ENCODE data around the gene UBE2Z. TPM values are rescaled to one million over a fixed set of nuclear protein-coding genes. Genes with fewer than 3 reads are reported as not detected.
"Not testable (repeated sequence)": the region's sequence is repeated elsewhere in the genome, so short reads cannot be mapped to it uniquely, and the experiment has no call there.

Gene UBE2Z
- polyA plus RNA-seq (2012; ENCODE audit: low read depth, missing spikeins) = 60.4 TPM

DNA sequence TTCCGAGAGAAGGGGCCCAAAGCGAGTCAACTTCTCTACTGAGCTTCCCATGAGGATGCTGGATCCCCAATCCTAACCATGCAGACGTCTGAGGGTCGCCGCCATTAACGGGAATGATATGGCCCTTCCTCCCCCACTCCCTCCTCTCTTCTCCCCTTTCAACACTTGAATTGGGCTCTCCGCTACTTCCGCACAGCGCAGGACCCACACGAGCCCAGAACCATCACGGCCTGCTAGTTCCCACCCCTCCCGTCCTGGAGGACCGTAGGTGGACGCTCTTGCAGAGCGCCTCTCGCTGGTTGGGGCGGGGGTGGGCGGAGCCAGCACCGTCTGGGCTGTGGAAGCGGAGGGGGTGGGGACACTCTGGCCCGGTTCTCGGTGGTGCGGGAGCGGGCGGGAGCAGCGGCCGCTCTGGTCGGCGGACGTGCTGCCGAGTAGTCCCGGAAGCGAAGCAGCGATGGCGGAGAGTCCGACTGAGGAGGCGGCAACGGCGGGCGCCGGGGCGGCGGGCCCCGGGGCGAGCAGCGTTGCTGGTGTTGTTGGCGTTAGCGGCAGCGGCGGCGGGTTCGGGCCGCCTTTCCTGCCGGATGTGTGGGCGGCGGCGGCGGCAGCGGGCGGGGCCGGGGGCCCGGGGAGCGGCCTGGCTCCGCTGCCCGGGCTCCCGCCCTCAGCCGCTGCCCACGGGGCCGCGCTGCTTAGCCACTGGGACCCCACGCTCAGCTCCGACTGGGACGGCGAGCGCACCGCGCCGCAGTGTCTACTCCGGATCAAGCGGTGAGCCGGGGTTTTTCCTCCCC is at the start of gene UBE2Z:
TSS of gene UBE2Z (plus strand) at position 361 of the 797 bp plus-strand sequence. CDS start at position 458, 97 bp downstream.
- TF ChIP-seq TAF1 (IDR thresholded peaks at IDR 0.05; ENCODE audit: low read depth, low read length) = peak; percentile 82
- peak; percentile 64 for TF ChIP-seq POU2F2 (IDR thresholded peaks at IDR 0.05; ENCODE audit: low read depth, low read length)
- peak; percentile 90 for TF ChIP-seq POLR2A (IDR thresholded peaks at IDR 0.05; ENCODE audit: low read depth, low read length)
- TF ChIP-seq PAX5 (IDR thresholded peaks at IDR 0.05; ENCODE audit: insufficient read depth, low read length, severe bottlenecking) = peak; percentile 1
- peak; percentile 95 for TF ChIP-seq POLR2AphosphoS5 (IDR thresholded peaks at IDR 0.05; ENCODE audit: low read depth, low read length)
- TF ChIP-seq SPI1 (IDR thresholded peaks at IDR 0.05; ENCODE audit: low read depth, low read length) = peak; percentile 59
- peak; percentile 99 for FAIRE-seq
- peak; percentile 93 for DNase-seq (ENCODE audit: insufficient read length, low spot score)

DNA sequence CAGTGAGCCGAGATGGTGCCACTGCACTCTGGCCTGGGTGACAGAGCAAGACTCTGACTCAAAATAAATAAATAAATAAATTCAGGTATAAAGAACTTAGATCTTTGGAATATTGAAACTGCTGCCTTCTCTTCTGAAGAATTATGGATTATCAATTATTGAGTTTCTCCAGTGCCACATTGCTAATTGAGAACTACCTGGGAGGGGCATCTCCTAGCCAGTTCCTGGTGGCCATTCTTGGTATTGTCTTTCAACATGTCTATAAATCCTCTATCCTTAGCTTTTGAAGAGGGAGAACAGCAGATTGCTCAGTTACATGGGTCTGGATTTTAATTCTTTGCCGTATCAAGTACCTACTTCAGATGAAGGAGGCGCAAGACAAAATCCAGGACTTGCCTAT is 48.2 kb upstream of the UBE2Z start:
- no peak for TF ChIP-seq POLR2A (IDR thresholded peaks at IDR 0.05; ENCODE audit: low read depth, low read length)
- TF ChIP-seq POU2F2 (IDR thresholded peaks at IDR 0.05; ENCODE audit: low read depth, low read length) = no peak
- no peak for TF ChIP-seq POLR2AphosphoS5 (IDR thresholded peaks at IDR 0.05; ENCODE audit: low read depth, low read length)
- no peak for TF ChIP-seq PAX5 (IDR thresholded peaks at IDR 0.05; ENCODE audit: insufficient read depth, low read length, severe bottlenecking)
- no peak for TF ChIP-seq TAF1 (IDR thresholded peaks at IDR 0.05; ENCODE audit: low read depth, low read length)
- no peak for TF ChIP-seq SPI1 (IDR thresholded peaks at IDR 0.05; ENCODE audit: low read depth, low read length)
- DNase-seq (ENCODE audit: insufficient read length, low spot score) (no peak), FAIRE-seq (no peak)

DNA sequence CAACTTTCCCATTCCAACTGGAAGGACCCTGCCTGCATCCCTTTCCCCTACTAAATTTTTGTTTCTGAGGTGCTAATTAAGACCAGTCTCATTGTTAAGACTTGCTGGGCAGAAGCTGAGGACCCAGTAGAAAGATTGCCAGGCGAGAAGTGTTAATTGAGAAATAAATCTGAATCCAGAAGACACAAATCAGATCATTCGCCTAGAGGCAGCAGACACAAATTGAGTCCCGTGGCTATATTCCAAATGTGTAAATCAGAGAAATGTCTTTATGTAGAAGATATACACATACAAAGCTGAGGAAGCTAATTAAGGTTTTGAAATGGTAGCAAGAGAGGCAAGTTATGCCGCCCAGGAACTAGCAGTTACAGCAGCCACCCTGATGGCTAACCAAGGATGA is 47.8 kb upstream of the UBE2Z start:
- DNase-seq (ENCODE audit: insufficient read length, low spot score) (no peak), FAIRE-seq (no peak)
- TF ChIP-seq POU2F2 (IDR thresholded peaks at IDR 0.05; ENCODE audit: low read depth, low read length) (no peak), PAX5 (IDR thresholded peaks at IDR 0.05; ENCODE audit: insufficient read depth, low read length, severe bottlenecking) (no peak), POLR2A (IDR thresholded peaks at IDR 0.05; ENCODE audit: low read depth, low read length) (no peak), SPI1 (IDR thresholded peaks at IDR 0.05; ENCODE audit: low read depth, low read length) (no peak), TAF1 (IDR thresholded peaks at IDR 0.05; ENCODE audit: low read depth, low read length) (no peak)

DNA sequence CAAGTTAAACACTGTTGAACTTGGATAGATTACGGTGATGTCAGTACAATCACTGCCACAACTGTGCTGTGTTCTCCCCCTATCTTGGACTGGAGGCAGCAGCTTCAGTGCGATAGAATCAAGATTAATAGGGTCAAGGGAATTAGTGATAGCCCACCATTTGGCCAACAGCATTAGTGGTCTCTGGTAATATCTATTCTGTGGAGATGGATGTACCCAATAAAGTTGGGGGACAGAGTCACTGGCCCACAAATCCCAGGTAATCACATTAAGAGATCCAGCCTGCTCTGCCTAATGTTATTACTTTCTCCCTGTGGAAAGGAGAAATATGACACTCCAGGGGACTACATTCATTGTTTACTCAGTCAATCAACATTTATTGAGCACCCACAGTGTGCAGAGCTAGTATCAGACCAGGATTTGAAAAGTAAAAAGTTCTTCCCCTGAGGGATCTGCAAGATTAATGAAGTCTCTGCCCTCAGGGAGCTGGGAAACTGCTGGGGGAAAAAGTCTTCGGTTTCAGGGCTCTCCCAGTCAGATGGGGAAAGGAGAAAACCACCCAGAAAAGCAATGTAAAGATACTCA is 39.2 kb upstream of the UBE2Z start:
- TF ChIP-seq TAF1 (IDR thresholded peaks at IDR 0.05; ENCODE audit: low read depth, low read length) = no peak
- no peak for TF ChIP-seq POLR2A (IDR thresholded peaks at IDR 0.05; ENCODE audit: low read depth, low read length)
- no peak for TF ChIP-seq PAX5 (IDR thresholded peaks at IDR 0.05; ENCODE audit: insufficient read depth, low read length, severe bottlenecking)
- no peak for TF ChIP-seq SPI1 (IDR thresholded peaks at IDR 0.05; ENCODE audit: low read depth, low read length)
- no peak for TF ChIP-seq POLR2AphosphoS5 (IDR thresholded peaks at IDR 0.05; ENCODE audit: low read depth, low read length)
- no peak for DNase-seq (ENCODE audit: insufficient read length, low spot score)
- no peak for FAIRE-seq

DNA sequence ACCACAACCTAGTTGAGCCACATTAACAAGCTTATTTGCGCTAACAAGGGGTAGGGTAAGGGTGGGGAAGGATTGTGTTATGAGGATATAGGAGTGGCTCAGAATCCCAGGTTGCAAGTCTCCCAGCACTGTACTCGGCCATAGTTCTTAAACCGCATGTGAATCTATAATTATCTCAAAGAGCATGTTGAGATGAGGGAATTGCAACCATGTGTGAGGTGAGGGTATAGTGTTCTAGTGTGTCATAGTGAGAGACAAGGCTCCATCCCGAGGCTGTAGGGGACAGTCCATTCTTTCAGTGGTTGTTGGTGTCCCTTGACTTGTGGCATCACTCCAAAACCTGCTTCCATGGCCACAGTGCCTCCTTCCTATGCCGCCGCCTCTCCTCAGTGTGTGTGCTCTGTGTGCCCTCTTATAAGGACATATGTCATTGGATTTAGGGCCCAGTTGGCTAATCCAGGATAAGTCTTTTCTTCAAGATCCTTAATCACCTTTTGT is 38.3 kb upstream of the UBE2Z start:
- no peak for DNase-seq (ENCODE audit: insufficient read length, low spot score)
- TF ChIP-seq POU2F2 (IDR thresholded peaks at IDR 0.05; ENCODE audit: low read depth, low read length) = no peak
- TF ChIP-seq PAX5 (IDR thresholded peaks at IDR 0.05; ENCODE audit: insufficient read depth, low read length, severe bottlenecking) = no peak
- no peak for TF ChIP-seq SPI1 (IDR thresholded peaks at IDR 0.05; ENCODE audit: low read depth, low read length)
- TF ChIP-seq POLR2A (IDR thresholded peaks at IDR 0.05; ENCODE audit: low read depth, low read length) = no peak
- no peak for TF ChIP-seq POLR2AphosphoS5 (IDR thresholded peaks at IDR 0.05; ENCODE audit: low read depth, low read length)
- TF ChIP-seq TAF1 (IDR thresholded peaks at IDR 0.05; ENCODE audit: low read depth, low read length) = no peak
- no peak for FAIRE-seq

DNA sequence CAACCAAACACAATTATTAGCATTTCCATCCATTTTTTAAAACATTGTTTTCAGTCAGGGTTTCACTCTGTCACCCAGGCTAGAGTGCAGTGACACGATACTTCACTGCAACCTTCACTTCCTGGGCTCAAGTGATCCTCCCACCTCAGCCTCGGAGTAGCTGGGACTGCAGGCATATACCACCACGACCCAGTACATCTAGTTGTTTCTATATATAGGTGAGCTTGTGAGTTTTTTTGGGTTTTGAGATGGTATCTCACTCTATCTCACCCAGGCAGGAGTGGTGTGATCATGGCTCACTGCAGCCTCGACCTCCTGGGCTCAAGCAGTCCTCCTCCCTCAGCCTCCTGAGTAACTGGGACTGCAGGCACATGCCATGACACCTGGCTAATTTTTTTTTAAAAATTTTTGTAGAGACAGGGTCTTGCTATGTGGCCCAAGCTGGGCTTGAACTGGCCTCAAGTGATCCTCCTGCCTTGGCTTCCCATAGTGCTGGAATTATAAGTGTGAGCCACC is 37.1 kb upstream of the UBE2Z start:
- peak; percentile 23 for FAIRE-seq
- no peak for TF ChIP-seq SPI1 (IDR thresholded peaks at IDR 0.05; ENCODE audit: low read depth, low read length)
- TF ChIP-seq POLR2AphosphoS5 (IDR thresholded peaks at IDR 0.05; ENCODE audit: low read depth, low read length) = no peak
- TF ChIP-seq POU2F2 (IDR thresholded peaks at IDR 0.05; ENCODE audit: low read depth, low read length) = no peak
- no peak for TF ChIP-seq PAX5 (IDR thresholded peaks at IDR 0.05; ENCODE audit: insufficient read depth, low read length, severe bottlenecking)
- TF ChIP-seq TAF1 (IDR thresholded peaks at IDR 0.05; ENCODE audit: low read depth, low read length) = no peak
- no peak for TF ChIP-seq POLR2A (IDR thresholded peaks at IDR 0.05; ENCODE audit: low read depth, low read length)

DNA sequence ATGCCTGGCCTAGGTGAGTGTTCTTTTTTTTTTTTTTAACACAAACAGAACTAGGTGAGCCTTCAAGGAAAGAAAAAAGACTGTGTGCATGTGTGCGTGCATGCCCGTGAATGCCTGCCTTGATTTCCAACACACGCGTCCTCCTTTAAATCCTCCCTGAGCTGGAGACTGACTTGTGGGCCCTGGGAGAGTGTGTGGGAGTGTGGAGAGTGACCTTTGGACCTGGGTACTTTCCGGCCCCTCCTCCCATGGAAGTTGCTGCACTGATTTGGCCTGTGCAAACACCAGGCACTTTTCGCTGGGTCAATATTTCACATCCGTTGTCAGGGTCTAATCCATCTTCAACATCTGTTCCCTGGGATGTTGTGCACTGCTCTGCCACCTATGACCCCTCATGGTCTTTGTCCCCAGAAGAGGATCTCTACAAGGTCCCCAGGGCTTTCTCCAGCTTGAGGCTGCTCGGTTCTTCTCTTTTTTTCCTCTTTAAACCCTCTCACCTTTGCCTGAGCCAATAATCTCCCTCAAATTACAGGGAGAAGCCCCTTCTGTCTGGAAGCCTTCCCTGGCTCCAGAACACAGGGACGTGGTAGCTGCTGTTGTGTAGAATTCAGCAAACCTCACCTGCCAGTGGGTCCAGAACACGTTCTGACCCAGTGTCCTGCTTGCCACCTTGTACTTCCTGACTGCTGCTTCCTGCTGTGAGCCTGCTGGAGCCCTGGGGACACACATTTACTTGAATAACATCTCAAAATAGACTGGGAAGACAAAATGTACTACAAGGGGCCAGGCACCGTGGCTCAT is 36.5 kb upstream of the UBE2Z start:
- FAIRE-seq (peak; percentile 51), DNase-seq (ENCODE audit: insufficient read length, low spot score) (no peak)

More for the DNA sequence above, 37.1 kb upstream of the UBE2Z start:
- no peak for DNase-seq (ENCODE audit: insufficient read length, low spot score)

DNA sequence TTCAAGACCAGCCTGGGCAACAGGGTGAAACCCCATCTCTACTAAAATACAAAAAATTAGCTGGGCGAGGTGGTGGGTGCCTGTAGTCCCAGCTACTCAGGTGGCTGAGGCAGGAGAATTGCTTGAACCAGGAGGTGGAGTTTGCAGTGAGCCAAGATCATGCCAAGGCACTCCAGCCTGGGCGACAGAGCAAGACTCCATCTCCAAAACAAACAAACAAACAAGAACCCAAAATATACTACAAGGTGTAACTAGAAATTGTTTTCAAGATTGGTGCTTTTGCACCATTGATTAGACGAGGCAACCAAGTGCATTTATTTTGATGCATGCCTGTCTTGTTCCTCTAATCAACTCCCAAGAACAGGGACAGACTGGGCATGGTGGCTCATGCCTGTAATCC is 35.8 kb upstream of the UBE2Z start:
- not testable (repeated sequence) for DNase-seq (ENCODE audit: insufficient read length, low spot score); FAIRE-seq

More for the DNA sequence above, 36.5 kb upstream of the UBE2Z start:
- TF ChIP-seq PAX5 (IDR thresholded peaks at IDR 0.05; ENCODE audit: insufficient read depth, low read length, severe bottlenecking) (no peak), POLR2AphosphoS5 (IDR thresholded peaks at IDR 0.05; ENCODE audit: low read depth, low read length) (no peak), TAF1 (IDR thresholded peaks at IDR 0.05; ENCODE audit: low read depth, low read length) (no peak)

DNA sequence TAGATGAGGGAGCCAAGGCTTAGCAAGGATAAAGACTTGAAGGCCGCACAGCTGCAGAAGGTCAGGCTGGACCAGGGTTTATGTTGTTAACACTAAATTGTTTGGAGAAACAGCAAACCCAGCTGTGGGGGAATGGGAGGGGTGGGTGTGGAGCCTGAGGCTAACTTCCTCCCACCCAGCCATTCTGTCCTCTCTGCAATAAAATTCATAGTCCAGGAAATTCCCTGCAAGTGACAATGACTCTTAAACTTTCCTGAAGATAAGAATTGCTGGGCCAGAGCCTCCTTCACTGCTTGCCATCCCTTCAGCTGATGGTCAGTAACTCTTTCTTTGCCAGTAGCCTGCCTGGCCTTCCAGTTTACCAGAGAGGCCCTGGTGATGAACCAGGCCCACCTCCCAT is 35.0 kb upstream of the UBE2Z start:
- no peak for FAIRE-seq
- DNase-seq (ENCODE audit: insufficient read length, low spot score) = no peak
- TF ChIP-seq SPI1 (IDR thresholded peaks at IDR 0.05; ENCODE audit: low read depth, low read length) = no peak
- no peak for TF ChIP-seq POLR2A (IDR thresholded peaks at IDR 0.05; ENCODE audit: low read depth, low read length)
